Measurements from ENCODE around the gene NHS. TPM values are rescaled to one million over a fixed set of nuclear protein-coding genes. Genes with fewer than 3 reads are reported as not detected.

Gene NHS
- total RNA-seq, 1 donor from 2014 or later = 20.2 TPM

DNA sequence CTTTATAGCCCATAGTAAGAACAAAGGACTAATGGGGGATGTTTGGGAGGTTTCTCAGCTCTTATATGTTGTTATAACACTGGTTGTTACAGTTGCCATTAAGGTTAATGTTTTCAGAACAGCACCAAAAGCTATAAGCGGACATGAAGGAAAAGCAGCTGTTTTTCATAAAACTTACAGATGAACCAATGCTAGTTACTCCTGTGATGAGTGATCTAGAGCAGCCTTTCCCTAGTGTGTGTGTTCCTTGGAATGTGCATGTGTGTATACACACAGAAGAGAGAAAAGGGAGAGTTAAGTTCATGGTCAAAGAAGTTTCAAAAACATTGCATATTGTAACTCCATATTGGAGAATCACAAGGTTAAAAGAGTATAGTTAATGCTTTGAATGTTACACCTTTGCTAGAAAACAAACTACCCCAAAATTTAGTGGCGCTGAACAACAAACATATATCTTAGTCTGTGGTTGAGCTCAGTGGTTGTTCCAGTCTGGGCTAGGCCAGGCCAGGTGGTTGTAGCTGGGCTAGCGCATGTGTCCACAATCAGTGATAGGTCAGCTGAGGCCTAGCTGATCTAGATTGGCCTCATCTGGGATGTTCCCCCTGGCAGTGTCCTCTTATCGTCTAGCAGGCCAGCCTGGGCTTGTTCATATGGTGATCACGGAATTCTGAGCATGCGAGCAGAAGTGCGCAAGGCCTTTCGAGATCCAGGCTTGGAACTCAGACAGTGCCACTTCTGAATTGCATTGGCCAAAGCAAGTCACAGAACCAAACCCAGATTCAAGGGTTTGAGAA is 151.0 kb downstream of the NHS start:
- intact Hi-C loops (cut with DNase I) = no loop called here
- ATAC-seq = no peak
- no peak for DNase-seq (ENCODE audit: low spot score)

DNA sequence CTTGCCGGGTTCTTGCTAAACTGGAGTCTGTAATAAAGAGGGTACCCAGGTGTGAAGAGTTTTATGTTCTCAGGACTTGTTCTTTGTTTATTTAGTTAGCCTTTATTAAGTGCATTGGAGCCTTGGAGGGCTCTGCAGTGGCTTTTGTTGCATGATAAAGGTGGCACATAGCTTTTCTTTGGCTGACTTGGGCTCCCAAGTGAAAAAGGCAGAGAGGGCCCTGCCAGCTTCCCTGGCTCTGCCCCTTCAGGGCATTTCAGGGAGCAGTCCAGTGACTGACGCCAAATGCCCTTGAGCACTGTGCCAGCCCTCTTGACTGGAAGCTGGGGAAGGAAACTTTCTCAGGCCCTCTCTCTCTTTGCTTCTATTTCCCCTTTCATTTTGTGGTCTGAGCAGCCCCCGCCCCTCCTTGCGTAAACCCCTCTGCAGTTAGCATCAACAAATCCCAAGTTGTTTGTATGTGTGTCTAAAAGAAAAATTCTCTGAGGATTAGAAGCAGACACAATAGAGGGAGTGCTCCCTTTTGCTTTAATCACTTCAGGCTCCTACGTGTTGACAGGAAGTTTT is 152.2 kb downstream of the NHS start:
- peak; percentile 44 for ATAC-seq
- intact Hi-C loops (cut with DNase I) = no loop called here
- no peak for DNase-seq (ENCODE audit: low spot score)

- intact Hi-C loops (cut with DNase I) = no loop called here
- DNase-seq (ENCODE audit: low spot score) = no peak
- ATAC-seq = peak; percentile 16
These were observed 152.9 kb downstream of the NHS start for GRCh38 chrX:17527922-17528321.

- ATAC-seq (peak; percentile 35), DNase-seq (ENCODE audit: low spot score) (no peak)
- intact Hi-C loops (cut with DNase I) = no loop called here
These were observed 154.2 kb downstream of the NHS start for GRCh38 chrX:17529151-17529745.

DNA sequence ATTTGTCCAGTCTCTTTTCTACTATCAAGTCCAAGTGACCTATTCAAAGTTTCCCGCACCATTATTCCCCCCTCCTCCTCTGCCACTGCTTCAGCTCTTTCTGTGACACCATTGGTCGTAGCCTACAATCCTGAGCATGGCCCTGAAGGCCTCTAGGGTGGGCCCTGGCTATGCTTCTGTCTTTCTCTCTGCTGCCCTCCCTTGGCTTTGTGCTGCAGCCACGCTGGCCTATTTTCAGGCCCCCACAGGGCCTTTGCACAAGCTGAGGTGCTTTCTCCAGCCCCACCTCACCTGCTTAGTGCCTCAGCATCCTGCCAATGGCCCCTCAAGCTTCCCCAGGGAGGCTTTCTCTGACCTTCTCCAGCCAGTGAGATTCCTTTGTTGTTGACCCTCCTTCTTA is 156.5 kb downstream of the NHS start:
- ATAC-seq = no peak
- intact Hi-C loops (cut with DNase I) = no loop called here
- DNase-seq (ENCODE audit: low spot score) = no peak

DNA sequence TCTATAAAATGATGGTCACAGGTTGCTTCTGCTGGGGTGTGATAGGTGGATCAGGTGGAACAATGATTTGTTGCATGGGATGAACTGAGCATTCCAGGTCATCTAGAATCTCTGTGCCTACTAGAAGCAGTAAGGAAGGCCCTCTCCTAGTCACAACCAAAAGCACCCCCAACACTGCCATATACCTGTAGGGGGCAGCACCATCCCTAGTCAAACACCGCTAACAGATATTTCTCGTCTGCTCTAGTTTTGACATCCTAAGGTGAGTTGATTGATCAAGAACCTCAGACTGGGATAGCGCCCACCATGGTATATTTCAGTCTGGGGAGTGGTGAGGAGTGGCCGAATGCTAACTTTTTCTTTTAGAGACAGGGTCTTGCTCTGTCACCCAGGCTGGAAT is 160.2 kb downstream of the NHS start:
- DNase-seq (ENCODE audit: low spot score) (no peak), ATAC-seq (no peak)
- intact Hi-C loops (cut with DNase I) = no loop called here

- intact Hi-C loops (cut with DNase I) = no loop called here
- ATAC-seq = no peak
- no peak for DNase-seq (ENCODE audit: low spot score)
These were observed 162.8 kb downstream of the NHS start for GRCh38 chrX:17537723-17538243.

DNA sequence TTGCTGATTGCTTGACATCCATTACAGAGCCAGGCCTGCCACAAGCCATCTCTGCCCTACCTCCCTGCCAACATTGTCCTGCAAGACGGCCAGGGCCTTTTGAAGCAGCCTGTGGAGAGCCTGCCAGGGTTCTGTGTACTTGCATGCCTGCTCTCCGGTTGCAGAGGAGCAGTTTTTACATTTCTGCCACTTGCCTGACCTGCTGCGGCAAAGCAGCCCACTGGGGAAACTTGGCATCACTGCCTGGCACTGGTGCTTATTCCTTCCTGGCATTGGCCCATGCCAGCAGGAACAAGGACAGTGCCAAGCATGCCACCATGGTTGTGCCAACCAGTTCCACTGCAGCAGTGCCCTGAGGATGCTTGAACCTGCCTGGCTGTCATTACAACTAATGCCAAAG is 167.1 kb downstream of the NHS start:
- intact Hi-C loops (cut with DNase I) = no loop called here
- ATAC-seq (no peak), DNase-seq (ENCODE audit: low spot score) (no peak)

- ATAC-seq (no peak), DNase-seq (ENCODE audit: low spot score) (no peak)
- intact Hi-C loops (cut with DNase I) = no loop called here
These were observed 169.8 kb downstream of the NHS start for GRCh38 chrX:17544821-17545220.

GRCh38 chrX:17546356-17546755 is 171.4 kb downstream of the NHS start:
- intact Hi-C loops (cut with DNase I) = no loop called here
- no peak for DNase-seq (ENCODE audit: low spot score)
- no peak for ATAC-seq

- DNase-seq (ENCODE audit: low spot score) (peak; percentile 69), ATAC-seq (no peak)
- intact Hi-C loops (cut with DNase I) = no loop called here
These were observed 172.7 kb downstream of the NHS start for GRCh38 chrX:17547658-17548057.

DNA sequence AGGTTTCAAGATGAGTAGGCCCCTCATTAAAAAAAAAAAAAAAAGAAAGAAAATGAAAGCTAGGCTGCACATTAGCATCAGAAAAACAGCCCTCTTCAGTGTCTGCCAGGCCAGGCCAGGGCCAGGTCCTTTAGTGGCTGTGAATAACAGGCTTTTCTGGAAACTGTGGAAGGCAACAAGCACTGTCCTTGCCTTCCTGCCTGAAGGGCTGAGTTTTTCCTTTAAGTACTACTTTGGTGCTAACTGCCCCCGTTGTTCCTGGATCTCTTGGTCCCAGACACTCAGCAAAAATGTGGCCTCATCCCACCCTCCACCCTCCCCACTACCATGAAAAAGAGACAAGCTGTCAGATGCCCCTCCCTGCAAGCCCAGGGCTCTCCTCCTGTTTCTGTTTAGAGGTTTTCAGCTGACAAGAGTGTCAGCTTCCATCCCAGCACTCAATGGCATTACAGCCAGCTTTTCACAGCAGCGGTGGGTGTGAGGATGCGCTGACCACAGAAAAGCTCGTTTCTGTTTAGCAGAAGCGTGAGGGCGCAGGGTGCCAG is 174.2 kb downstream of the NHS start:
- DNase-seq (ENCODE audit: low spot score) (no peak), ATAC-seq (no peak)
- intact Hi-C loops (cut with DNase I) = no loop called here

DNA sequence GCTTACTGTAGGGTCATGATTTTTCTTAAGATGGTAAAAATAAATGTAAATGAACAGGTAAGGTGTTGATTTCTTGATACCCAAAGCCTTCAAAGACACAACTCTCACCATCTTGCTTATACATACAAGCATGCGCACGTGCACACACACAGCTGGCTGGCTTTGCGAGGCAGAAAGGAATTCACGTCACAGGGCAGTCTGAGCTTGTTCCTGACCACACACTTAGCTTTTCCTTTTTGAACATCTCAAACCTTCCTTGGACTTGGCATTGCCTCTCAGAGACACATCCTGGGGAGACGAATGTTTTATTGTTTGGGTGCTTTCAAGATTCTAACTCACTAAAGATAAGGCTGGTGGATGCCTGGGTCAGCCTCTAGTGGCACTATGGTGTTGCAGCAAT is 175.0 kb downstream of the NHS start:
- DNase-seq (ENCODE audit: low spot score) = no peak
- no peak for ATAC-seq
- intact Hi-C loops (cut with DNase I) = no loop called here

DNA sequence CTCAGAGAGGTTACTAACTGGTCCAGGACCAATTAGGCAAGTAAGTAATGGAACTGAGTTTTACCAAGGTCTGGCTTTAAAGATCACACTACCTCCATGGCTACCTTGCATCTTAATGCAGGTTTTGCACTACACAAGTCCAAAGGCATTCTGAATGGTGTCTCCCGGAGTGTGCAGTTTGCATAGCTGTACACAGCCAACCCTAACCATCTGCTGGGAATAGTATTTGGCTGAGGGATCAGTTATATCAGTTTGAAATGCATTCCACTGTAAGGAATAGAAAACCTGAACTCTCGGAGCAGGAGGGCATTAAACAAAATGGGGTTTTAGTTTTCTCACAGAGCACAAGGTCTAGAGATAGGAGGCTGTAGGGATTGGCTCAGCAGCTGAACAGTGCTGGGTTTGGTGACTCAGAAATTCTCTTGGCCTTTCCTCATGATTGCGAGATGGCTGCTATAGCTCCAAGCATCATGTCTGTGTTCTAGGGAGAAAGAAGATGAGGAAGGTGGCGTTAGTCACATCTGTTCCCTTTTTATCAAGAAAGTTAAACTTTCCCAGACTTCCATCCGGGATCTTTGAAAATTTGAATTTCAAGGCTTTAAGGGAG is 177.1 kb downstream of the NHS start:
- intact Hi-C loops (cut with DNase I) = no loop called here
- no peak for DNase-seq (ENCODE audit: low spot score)
- no peak for ATAC-seq

DNA sequence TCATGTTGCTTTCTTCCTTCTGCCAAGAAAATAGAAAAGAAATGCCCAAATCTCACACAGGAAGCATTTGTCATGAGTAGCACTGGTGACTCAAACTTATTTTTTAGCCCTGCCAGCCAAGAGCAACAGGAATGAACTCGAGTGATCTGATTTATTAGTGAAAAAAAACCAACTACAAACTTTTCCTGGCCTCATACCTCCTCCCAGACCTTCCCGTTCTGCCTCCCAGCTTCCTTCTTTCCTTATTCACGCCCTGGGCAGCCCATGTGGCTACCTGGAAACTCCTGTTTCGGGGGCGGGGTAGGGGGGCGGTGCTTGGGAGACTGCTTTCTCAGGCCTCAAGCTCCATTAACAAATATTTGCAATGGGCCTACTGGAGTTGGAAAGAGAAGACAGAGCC is 178.5 kb downstream of the NHS start:
- intact Hi-C loops (cut with DNase I) = no loop called here
- DNase-seq (ENCODE audit: low spot score) = no peak
- ATAC-seq = peak; percentile 38

DNA sequence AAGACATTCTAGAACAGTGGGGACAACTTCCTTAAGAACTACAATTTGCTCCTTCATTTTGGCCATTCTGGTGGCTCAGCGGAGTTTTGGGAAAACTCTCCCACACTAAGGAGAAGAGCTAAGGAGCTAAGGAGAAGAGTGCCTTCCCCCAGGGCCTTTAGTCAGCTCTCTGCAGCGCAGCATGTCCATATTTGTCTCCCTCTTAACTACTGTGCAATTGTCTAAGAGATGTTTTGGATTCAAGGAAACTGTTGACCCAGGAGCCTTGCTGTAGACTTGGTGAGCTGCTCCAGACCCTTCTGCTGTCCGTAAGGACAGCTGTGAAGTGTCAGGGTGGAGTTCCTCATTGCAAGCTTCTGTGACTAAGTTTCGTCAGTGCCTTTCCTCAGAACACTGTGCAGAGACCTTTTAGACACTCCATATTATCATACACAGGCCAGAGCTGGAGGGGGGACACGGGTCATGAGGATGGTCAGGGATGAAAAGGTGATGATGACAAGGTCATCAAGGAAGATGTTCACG is 179.0 kb downstream of the NHS start:
- no peak for ATAC-seq
- no peak for DNase-seq (ENCODE audit: low spot score)
- intact Hi-C loops (cut with DNase I) = no loop called here

- intact Hi-C loops (cut with DNase I) = no loop called here
- no peak for DNase-seq (ENCODE audit: low spot score)
- ATAC-seq = peak; percentile 21
These were observed 179.9 kb downstream of the NHS start for GRCh38 chrX:17554914-17555313.

DNA sequence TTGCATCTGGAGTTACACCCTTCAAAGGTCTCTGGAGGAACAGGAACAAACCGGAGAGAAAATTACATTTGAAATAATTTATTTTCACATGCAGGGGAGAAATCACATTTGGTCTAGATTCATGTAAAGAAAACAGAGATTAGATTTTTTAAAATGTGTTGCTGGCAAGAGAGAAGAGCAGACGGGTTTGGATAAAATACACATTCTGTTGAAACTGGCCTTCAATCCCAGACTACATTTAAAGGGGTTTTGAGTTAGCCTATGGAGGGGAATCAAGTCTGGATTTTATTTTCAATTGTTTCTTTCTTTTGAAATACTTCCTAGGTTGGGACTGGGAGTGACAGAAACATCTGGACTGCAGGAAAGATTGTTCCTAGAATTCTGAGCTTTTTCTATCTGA is 180.8 kb downstream of the NHS start:
- no peak for ATAC-seq
- intact Hi-C loops (cut with DNase I) = no loop called here
- no peak for DNase-seq (ENCODE audit: low spot score)

GRCh38 chrX:17559728-17560379 is 184.9 kb downstream of the NHS start:
- DNase-seq (ENCODE audit: low spot score) (no peak), ATAC-seq (peak; percentile 46)
- intact Hi-C loops (cut with DNase I) = no loop called here

Data from sciatic nerve (tissue), 2 donors.